Stomach smooth muscle (tissue), 2 donors: Measurements from ENCODE around the gene ALDOA.
A peak's percentile ranks its signal among the peaks of the same experiment; 100 is the strongest.
"Not testable (repeated sequence)": the region's sequence is repeated elsewhere in the genome, so short reads cannot be mapped to it uniquely, and the experiment has no call there.

Source experiments
- H3K27ac ChIP-seq: one replicate; pipeline ENCODE4 v1.7.0; 2013; ENCODE audit warnings: mild to moderate bottlenecking, low read length, inconsistent platforms
- H3K27me3 ChIP-seq, 2 donors: one replicate each; pipeline ENCODE4 v1.7.0; 2013; ENCODE audit warnings: low read length in 2 of 2; ENCODE audit not compliant: insufficient read depth in 2 of 2, control insufficient read depth in 1 of 2
- H3K36me3 ChIP-seq, 2 donors: one replicate each; pipeline ENCODE4 v1.7.0; 2013; ENCODE audit warnings: low read length in 2 of 2; ENCODE audit not compliant: control insufficient read depth in 2 of 2, insufficient read depth in 2 of 2
- H3K4me1 ChIP-seq: one replicate; pipeline ENCODE4 v1.7.0; 2013; ENCODE audit warnings: low read length; ENCODE audit not compliant: control insufficient read depth, insufficient read depth
- H3K4me3 ChIP-seq, 2 donors: one replicate each; pipeline ENCODE4 v1.7.0; 2013; ENCODE audit warnings: low read length in 2 of 2
- H3K9ac ChIP-seq, 2 donors: one replicate each; pipeline ENCODE4 v1.7.0; 2013; ENCODE audit warnings: low read length in 2 of 2, mild to moderate bottlenecking in 1 of 2
- H3K9me3 ChIP-seq, 2 donors: one replicate each; pipeline ENCODE4 v1.7.0; 2013; ENCODE audit warnings: low read length in 2 of 2; ENCODE audit not compliant: control insufficient read depth in 2 of 2
- donor health status: healthy.
- donor health status: Pancreatic carcinoma.

Gene ALDOA

DNA sequence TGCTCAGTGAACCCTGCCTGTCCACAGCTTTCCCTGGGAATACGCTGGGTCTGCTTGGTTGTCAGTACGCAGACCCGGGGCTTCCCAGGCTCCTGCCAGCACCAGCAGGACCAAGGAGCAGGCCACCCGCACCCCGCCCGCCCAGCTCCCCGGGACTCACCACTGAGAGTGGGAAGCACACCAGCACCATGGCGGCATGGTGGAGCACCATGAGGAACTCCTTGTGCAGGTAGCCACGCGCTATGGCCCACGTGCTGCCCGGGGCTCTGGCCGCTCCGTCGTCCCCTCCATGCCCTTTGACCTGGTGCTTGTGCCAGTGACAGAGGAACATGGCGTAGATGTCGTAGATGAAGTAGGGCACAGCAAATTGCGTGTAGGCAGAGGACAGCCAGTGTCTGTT is 39.1 kb upstream of the ALDOA start:
- Histone ChIP-seq H3K9ac (no peak overlapping the region), H3K27ac (no peak overlapping the region), H3K9me3 (no peaks in the 10 kb centered on the region), H3K36me3 (no peaks in the 10 kb centered on the region), H3K4me1 (peaks cover 12% of the 10 kb centered on the region), H3K27me3 (peaks cover 26 to 32% of the 10 kb centered on the region in 2 donors), H3K4me3 (no peak overlapping the region)

DNA sequence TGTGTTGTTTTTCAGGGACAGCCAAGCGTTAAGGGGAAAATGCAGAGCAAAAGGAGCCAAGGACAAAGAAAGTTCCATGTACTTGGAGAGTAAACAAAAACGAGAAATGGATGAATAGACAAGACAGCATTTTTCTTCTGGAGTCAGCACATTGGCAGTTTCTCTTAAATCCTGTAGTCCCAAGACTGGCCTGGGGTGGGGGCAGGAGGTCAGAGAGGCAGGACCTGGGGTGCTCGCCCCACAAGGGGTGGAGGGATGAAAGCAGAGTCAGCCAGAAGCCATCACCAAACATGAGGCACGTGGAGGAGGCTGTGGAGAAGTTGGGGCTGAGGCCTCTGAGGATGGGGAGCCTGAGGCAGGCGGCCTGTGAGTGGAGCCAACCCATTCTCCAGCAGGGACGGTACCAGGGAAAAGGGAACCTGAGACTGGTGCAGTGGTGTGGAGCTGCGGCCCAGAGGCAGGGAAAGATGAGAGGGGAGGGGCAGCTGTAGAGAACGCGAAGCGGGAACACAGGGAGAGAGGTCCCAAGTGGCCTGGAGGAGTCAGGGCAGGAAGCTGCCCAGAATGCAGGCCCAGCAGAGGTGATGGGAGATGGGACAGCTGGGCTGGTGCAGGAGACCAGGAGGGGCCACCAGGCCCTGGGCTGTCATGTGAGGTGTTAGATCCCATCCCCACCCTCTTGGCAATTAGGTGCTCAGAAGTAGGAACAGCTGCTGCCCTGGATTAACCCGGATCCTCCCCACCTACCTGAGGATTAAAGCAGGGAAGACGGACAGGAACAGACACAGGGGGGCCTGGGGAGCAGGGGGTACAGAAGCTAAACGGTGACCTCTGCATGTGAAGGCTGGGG is 37.7 kb upstream of the ALDOA start:
- Histone ChIP-seq H3K27ac (no peak overlapping the region), H3K36me3 (no peaks in the 10 kb centered on the region), H3K9ac (no peak overlapping the region), H3K4me3 (no peak overlapping the region), H3K27me3 (peaks cover 38 to 45% of the 10 kb centered on the region in 2 donors), H3K4me1 (peaks cover 10% of the 10 kb centered on the region), H3K9me3 (no peaks in the 10 kb centered on the region)

DNA sequence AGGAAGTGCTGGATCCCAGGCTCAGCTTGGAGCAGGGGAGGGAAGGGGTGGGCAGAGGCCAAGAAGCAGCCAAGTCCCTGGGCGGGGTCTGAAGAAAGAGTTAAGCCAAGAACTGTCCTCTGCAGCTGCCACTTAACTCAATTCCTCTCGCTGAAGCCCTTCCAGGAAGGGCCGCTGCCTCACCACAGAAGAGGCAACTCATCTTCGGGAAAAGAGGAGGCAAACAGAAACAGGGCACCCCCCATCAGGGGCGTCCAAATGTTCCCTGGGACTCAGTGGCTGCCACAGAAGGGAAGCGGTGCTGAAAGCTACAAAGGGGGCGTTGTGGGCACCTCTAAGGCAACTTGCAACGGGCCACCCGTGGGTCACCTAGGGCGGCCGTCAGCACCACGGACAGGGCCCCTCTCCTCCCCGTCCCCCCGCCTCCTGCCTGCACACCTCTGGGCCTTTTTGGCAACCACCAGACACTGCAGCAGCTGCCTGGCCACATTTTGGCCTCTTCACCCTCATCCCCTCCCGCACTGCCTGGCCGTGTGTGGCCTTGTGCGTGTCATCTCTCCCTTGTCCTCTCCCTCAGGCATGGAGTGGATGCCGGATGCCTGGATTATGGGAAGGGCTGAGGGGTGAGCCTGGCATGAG is 37.0 kb upstream of the ALDOA start:
- Histone ChIP-seq H3K9ac (no peak overlapping the region), H3K36me3 (no peaks in the 10 kb centered on the region), H3K4me1 (peaks cover 10% of the 10 kb centered on the region), H3K4me3 (no peak overlapping the region), H3K9me3 (no peaks in the 10 kb centered on the region), H3K27ac (no peak overlapping the region), H3K27me3 (peaks cover 44 to 52% of the 10 kb centered on the region in 2 donors)

DNA sequence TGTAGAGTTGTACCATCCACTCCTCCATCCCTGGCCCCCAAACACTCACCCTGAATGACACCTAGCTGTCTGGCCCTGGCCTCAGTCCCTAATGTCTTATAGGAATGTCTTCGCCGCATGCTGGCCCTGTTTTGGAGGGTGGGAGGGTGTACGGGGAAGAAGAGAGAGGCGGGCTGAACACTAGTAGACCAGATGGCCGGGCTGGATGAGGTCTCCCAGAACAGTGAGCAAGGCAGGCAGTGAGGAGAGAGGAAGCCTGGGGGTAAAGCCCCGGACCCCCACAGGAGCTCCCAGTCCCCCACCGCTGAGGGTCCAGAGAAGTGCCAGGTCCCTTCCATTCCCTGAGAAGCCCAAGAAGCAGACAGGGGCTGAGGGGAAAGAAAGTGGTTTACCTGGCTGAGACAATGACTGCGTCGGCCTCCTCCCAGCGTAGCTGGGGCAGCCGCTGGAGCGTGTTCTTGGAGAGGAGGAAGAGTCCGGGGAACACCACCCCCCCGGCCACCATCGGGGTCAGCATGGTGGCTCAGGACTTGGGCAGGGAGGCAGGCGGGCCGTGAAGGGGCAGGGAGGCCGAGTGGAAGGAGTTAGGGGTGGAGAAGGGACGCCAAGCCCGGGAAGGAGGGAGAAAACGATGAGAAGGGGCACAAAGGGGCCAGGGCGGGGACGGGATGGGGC is 35.4 kb upstream of the ALDOA start:
- Histone ChIP-seq H3K9me3 (no peaks in the 10 kb centered on the region), H3K9ac (no peak overlapping the region), H3K4me1 (peaks cover 10% of the 10 kb centered on the region), H3K27ac (no peak overlapping the region), H3K4me3 (no peak overlapping the region), H3K27me3 (peaks cover 50 to 54% of the 10 kb centered on the region in 2 donors), H3K36me3 (no peaks in the 10 kb centered on the region)

DNA sequence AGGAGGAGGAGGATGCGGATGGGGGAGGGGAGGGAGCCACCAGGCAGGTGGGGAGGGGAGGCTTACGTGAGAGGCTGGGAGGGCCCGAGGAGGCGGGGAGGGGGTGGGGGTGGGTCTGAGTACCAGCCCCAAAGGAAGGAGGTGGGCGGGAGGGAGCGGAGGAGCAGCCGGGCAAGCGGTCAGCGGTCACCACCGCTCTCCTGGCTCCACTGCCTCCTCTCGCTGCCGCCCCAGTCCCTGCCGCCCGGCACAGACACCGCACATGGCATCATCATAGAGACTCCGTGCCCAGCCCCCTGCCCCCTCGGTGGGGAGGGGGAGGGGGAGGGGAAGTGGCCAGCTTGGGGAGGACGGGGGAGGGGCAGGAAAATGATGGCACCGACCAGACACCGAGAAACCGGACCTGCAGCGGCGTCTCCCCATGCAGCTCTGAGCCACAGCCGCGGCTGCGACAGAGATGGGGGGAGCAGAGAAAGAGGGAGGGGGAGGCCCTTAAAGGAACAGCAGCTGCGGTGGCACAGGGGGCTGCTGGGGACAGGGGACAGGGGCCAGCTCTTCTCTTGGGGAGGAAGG is 34.6 kb upstream of the ALDOA start, which contains the start of gene TLCD3B:
Gene TLCD3B, minus strand, starts transcription at position 431 of the 573 bp plus-strand sequence. CDS start 744 bp downstream, outside the sequence.
- Histone ChIP-seq H3K9ac (no peak within 1 kb of the TSS), H3K9me3 (no peaks in the 10 kb centered on the region), H3K4me3 (peak within 1 kb of the TSS in 1 of 2 donors; percentile 1), H3K36me3 (no peaks in the 10 kb centered on the region), H3K4me1 (peaks cover 10% of the 10 kb centered on the region), H3K27ac (no peak within 1 kb of the TSS), H3K27me3 (peaks cover 53 to 54% of the 10 kb centered on the region in 2 donors)

DNA sequence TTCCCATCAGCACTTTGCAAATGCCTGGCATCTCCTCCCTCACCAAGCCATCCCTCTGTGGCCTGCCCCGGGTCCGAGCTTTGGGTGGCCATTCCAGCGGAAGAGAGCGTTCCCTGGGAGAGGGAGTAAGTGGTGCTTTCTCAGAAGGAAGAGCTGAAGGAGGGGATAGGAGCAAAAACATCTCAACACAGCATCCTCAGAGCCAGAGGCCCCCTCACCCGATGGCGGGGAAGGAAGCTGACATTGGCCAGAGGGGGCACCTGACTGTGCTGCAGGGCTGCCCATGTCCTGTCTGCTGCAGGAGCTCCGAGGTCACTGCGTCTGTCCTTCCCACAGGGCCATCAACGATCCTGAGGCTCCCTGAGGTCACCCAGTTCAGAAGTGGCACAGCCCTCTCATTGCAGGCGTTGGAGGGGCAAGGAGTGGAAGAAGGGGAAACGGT is 34.1 kb upstream of the ALDOA start:
- Histone ChIP-seq H3K4me3 (peak overlapping the region in 1 of 2 donors; percentile 1), H3K27ac (no peak overlapping the region), H3K4me1 (peaks cover 10% of the 10 kb centered on the region), H3K36me3 (no peaks in the 10 kb centered on the region), H3K27me3 (peaks cover 53 to 59% of the 10 kb centered on the region in 2 donors), H3K9ac (no peak overlapping the region), H3K9me3 (no peaks in the 10 kb centered on the region)

DNA sequence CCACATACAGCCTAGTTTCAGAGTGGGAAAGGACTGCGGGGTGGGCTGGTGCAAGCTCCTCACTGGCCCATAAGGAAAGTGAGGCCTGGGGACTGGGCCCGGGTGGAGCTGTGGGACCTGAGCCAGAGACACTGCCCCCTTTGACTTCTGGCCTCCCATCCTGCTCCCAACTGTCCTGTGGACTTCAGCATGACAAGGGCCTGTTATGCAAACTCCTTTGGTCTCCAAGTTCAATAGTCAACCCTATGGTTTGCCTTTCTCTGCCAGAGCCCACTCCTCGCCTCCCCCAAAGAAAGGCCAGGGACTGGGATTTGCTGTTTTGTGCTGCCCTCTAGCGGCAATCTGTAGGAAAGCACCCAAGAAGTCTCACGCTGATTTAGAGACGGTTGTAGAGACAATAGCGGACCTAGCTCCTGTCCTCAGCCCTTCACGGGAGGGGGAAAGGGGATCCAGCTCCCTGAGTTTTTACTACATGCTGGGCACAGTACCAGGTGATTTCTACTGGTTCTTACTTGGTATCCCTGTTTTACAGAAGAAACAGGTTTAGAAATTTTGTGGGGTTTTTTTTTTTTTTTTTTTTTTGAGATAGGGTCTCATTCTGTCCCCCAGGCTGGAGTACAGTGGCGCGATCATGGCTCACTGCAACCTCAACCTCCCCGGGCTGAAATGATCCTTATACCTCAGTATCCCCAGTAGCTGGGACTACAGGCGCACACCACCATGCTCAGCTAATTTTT is 33.3 kb upstream of the ALDOA start:
- Histone ChIP-seq H3K27ac (no peak overlapping the region), H3K9me3 (no peaks in the 10 kb centered on the region), H3K36me3 (no peaks in the 10 kb centered on the region), H3K4me3 (no peak overlapping the region), H3K9ac (no peak overlapping the region), H3K4me1 (peaks cover 10% of the 10 kb centered on the region), H3K27me3 (peaks cover 50 to 59% of the 10 kb centered on the region in 2 donors)

DNA sequence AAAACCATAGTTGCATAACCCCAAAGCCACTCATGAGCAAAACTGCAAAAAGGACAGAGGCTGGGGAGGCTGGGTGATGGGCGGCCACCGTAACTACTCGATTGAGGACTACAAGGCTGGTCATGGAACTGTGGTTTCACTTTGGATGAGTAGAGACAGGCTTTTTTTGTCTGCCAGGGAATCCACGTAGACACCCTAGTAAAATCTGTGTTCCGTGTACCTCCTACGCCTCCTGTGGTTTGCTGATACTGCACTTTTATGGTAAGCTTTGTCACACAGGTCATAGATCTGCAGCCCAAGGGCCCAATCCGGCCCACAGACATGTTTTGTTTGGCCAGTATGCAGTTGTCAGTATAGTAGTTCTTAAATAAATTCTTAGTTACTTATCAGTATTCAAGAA is 32.3 kb upstream of the ALDOA start:
- peaks cover 44 to 54% of the 10 kb centered on the region in 2 donors for H3K27me3 ChIP-seq

DNA sequence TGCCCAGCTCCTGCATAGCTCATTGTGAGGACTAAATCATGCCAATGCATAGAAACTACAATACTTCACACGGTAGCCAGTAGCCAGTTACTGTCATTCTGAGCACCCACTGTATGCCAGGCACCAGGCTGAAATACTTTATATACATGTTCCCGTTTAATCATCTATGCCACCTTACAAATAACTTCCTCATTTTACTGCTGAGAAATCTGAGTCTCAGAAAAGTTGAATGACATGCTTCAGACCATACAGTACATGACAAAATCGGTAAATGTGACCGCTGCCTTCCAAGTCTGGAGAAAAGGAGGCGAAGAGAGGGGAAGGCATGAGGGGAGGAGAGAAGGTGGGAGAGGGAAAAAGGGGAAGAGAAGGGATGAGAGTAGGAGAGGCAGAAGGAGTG is 25.3 kb upstream of the ALDOA start:
- no peaks in the 10 kb centered on the region for H3K9me3 ChIP-seq
- no peaks in the 10 kb centered on the region for H3K4me1 ChIP-seq
- no peak overlapping the region for H3K27ac ChIP-seq
- no peak overlapping the region for H3K9ac ChIP-seq
- no peaks in the 10 kb centered on the region for H3K36me3 ChIP-seq
- H3K4me3 ChIP-seq: no peak overlapping the region
- peaks cover 4 to 8% of the 10 kb centered on the region in 2 donors for H3K27me3 ChIP-seq

More for the DNA sequence above, 32.3 kb upstream of the ALDOA start:
- no peak overlapping the region for H3K4me3 ChIP-seq
- H3K4me1 ChIP-seq: peaks cover 8% of the 10 kb centered on the region
- H3K9me3 ChIP-seq: no peaks in the 10 kb centered on the region
- H3K36me3 ChIP-seq: no peaks in the 10 kb centered on the region
- H3K9ac ChIP-seq: no peak overlapping the region
- no peak overlapping the region for H3K27ac ChIP-seq

DNA sequence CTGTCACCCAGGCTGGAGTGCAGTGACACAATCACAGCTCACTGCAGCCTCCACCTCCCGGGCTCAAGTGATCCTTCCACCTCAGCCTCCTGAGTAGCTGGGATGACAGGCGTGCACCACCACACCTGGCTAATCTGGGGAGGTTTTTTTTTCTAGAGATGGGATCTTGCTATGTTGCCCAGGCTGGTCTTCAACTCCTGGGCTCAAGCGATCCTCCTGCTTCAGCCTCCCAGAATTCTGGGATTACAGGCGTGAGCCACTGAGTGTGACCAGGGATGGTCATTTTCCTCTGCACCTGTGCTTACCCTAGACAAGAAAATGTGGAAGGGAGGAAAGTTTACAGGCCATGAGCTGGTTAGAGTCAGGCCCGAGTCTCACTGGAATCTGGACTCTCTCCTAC is 24.9 kb upstream of the ALDOA start:
- H3K27ac ChIP-seq, H3K4me3 ChIP-seq, H3K27me3 ChIP-seq, H3K9ac ChIP-seq, H3K36me3 ChIP-seq, H3K4me1 ChIP-seq, H3K9me3 ChIP-seq: not testable (repeated sequence)
